Common myeloid progenitor, CD34-positive (primary cell): ENCODE data around the gene SRCIN1.
"Not testable (repeated sequence)": the region's sequence is repeated elsewhere in the genome, so short reads cannot be mapped to it uniquely, and the experiment has no call there.

Experiments
- CTCF ChIA-PET: fragments of 350-600 bp; sonication (Branson Sonifier 250); formaldehyde crosslinking; loops from one replicate; lab custom pipeline; 2021; ENCODE audit warnings: antibody characterized with exemption; lab: Charles Lee
- POLR2A ChIA-PET: fragments of 350-600 bp; sonication (Branson Sonifier 250); formaldehyde crosslinking; loops from one replicate; lab custom pipeline; 2021; ENCODE audit warnings: antibody characterized with exemption; lab: Charles Lee
- DNase-seq, 3 donors: peaks; one replicate each; pipeline versions ENCODE4 v3.0.0 to v3.0.0-alpha.2; 2013
- H3K27ac ChIP-seq, 2 experiments: 1 replicate in 1 of 2; 2 replicates in 1 of 2; pipeline ENCODE4 v1.7.0; 2013; ENCODE audit warnings: inconsistent platforms in 2 of 2, low read length in 2 of 2, mild to moderate bottlenecking in 2 of 2, low read depth in 1 of 2, moderate library complexity in 1 of 2; ENCODE audit not compliant: severe bottlenecking in 2 of 2, insufficient read depth in 1 of 2, poor library complexity in 1 of 2
- H3K27me3 ChIP-seq, 5 experiments: replicated peaks in 2 of 5; 1 replicate in 3 of 5; 2 replicates in 2 of 5; pipeline versions ENCODE4 v1.6.1 to v1.7.0; 2013; ENCODE audit warnings: low read length in 4 of 5, mild to moderate bottlenecking in 2 of 5, moderate library complexity in 2 of 5, inconsistent platforms in 1 of 5; ENCODE audit not compliant: insufficient read depth in 5 of 5, control insufficient read depth in 4 of 5
- H3K36me3 ChIP-seq, 4 experiments: 1 replicate in 2 of 4; 2 replicates in 2 of 4; pipeline versions ENCODE4 v1.6.1 to v1.7.0; 2013; ENCODE audit warnings: low read length in 3 of 4, control low read depth in 1 of 4, mild to moderate bottlenecking in 1 of 4; ENCODE audit not compliant: control insufficient read depth in 4 of 4, insufficient read depth in 4 of 4
- H3K4me1 ChIP-seq, 4 experiments: 1 replicate in 3 of 4; 2 replicates in 1 of 4; pipeline versions ENCODE4 v1.6.1 to v1.7.1; 2013; ENCODE audit warnings: low read length in 3 of 4, mild to moderate bottlenecking in 3 of 4, control low read depth in 1 of 4, inconsistent platforms in 1 of 4, moderate library complexity in 1 of 4; ENCODE audit not compliant: control insufficient read depth in 4 of 4, insufficient read depth in 4 of 4; ENCODE audit errors: control extremely low read depth in 1 of 4
- H3K4me3 ChIP-seq, 7 experiments: 1 replicate in 4 of 7; 2 replicates in 3 of 7; pipeline versions ENCODE4 v1.5.1 to v1.7.0; 2013; ENCODE audit warnings: mild to moderate bottlenecking in 7 of 7, low read length in 6 of 7, moderate library complexity in 6 of 7, inconsistent platforms in 2 of 7, low read depth in 2 of 7, control low read depth in 1 of 7; ENCODE audit not compliant: insufficient read depth in 4 of 7, control insufficient read depth in 1 of 7; ENCODE audit errors: extremely low read depth in 1 of 7
- H3K9me3 ChIP-seq, 5 experiments: 1 replicate in 4 of 5; 2 replicates in 1 of 5; pipeline versions ENCODE4 v1.6.1 to v1.7.1; 2013; ENCODE audit warnings: low read length in 4 of 5, mild to moderate bottlenecking in 2 of 5, inconsistent platforms in 1 of 5, low read depth in 1 of 5, moderate library complexity in 1 of 5; ENCODE audit not compliant: control insufficient read depth in 4 of 5, insufficient read depth in 2 of 5; ENCODE audit errors: control extremely low read depth in 1 of 5
- WGBS: methylation state at CpG from one replicate; pipeline ENCODE4 v1.1.5; 2013; ENCODE audit not compliant: insufficient coverage; 5-methylcytosine and 5-hydroxymethylcytosine counted together

SRCIN1 gene

DNA sequence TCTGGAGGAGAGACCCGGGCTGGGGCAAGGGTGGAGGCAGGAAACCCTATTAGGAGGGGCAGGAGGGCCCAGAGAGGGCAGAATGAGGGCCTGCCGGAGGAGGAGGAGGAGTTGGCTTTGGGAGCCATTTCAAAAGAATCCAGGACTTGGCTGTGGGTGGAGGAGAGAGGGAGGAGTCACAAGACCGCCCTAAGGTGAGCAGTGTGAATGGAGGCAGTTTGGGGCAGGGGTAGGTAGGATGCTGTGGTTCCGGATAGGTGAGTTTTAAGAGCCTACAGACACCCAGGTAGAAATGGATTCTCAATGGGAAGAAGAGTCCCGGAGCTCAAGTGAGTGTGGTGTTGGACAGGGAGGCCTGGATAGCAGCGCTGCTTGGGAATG, 97.2 kb downstream of the SRCIN1 start:
- H3K27ac ChIP-seq, result no peak overlapping the region
- H3K27me3 ChIP-seq, result peaks cover 0 to 41% (median 8%) of the 10 kb centered on the region in 5 experiments
- 94% methylated on average over 6 of the region's 6 CpGs for WGBS
- H3K4me1 ChIP-seq, result peaks cover 0 to 21% (median 10%) of the 10 kb centered on the region in 4 experiments
- CTCF ChIA-PET, result interaction anchor here (0.7 to 2.4 kb wide), 8 partner anchors 13 to 220 kb away, joined by 3 to 8 read pairs (median 4); no protein-coding TSS in a partner anchor
- no peak overlapping the region for H3K4me3 ChIP-seq
- peaks cover 0 to 27% (median 7%) of the 10 kb centered on the region in 4 experiments for H3K36me3 ChIP-seq
- no peaks in the 10 kb centered on the region for H3K9me3 ChIP-seq
- DNase-seq, result no peak
- POLR2A ChIA-PET, result no interaction called here

DNA sequence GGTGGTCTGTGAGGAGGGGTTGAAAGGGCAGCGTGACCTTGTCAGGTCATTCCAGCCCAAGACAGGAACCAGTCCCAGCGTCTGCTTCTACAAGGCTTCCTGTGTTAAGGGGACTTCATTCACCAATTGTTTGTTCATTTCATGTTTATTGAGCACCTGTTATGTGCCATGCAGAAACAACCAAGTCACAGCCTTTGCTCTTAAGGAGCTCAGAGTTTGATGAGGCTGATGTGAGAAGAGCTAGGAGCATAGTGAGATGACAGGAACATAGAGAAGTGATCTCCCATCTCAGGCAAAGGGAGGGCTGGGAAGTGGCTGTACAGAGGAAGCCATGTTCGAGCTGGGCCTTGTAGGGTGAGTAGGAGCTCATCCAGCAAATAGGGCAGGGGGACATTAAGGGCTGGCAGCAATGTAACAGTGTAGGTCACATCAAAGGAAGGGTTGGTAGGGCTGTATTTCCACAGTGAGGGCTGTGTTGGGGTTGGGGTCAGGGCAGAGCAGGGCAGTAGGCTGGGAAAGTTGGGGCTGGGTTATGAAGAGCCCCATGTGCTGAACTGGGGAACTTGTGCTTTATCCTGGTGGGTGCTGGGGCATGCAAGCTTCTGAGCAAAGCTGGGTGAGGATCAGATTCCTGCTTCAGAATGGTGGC, 97.7 kb downstream of the SRCIN1 start:
- no peak for DNase-seq
- Histone ChIP-seq H3K4me1 (peaks cover 0 to 21% (median 10%) of the 10 kb centered on the region in 4 experiments), H3K27ac (no peak overlapping the region), H3K27me3 (peaks cover 0 to 41% (median 8%) of the 10 kb centered on the region in 5 experiments), H3K36me3 (peaks cover 4 to 32% (median 7%) of the 10 kb centered on the region in 4 experiments), H3K9me3 (no peaks in the 10 kb centered on the region), H3K4me3 (no peak overlapping the region)
- CTCF ChIA-PET, result interaction anchor here (0.7 to 2.4 kb wide), 7 partner anchors 12 to 221 kb away, joined by 3 to 8 read pairs (median 3); no protein-coding TSS in a partner anchor
- POLR2A ChIA-PET, result no interaction called here
- 100% methylated on average over 3 of the region's 3 CpGs for WGBS

DNA sequence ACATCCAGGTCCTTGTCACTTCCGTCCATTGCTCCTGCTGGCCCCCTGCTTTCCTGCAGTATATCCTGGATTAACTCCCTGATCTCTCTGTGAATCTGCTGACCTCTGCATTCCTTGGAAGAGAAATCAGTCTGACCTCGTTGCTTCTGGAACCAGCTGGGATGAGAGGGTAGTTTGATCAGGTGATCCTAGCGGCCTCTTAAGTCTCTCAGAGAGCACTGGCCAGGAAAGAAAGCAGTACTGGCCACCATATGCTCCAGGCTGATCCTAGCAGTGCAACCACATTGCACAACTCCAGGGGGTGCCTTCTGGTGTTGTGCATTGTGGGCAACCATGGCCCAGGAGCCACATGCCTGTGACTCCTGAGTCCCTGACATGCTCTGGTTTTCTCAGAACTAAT, 98.3 kb downstream of the SRCIN1 start:
- Histone ChIP-seq H3K9me3 (no peaks in the 10 kb centered on the region), H3K27me3 (peaks cover 0 to 39% (median 8%) of the 10 kb centered on the region in 5 experiments), H3K36me3 (peaks cover 6 to 37% (median 7%) of the 10 kb centered on the region in 4 experiments), H3K27ac (no peak overlapping the region), H3K4me3 (no peak overlapping the region), H3K4me1 (peaks cover 0 to 21% (median 10%) of the 10 kb centered on the region in 4 experiments)
- no peak for DNase-seq
- ChIA-PET POLR2A (no interaction called here), CTCF (interaction anchor here (0.9 to 2.4 kb wide), 5 partner anchors 12 to 169 kb away, joined by 3 to 8 read pairs (median 3); no protein-coding TSS in a partner anchor)
- whole genome bisulfite sequencing, result 94% methylated on average over 3 of the region's 3 CpGs

DNA sequence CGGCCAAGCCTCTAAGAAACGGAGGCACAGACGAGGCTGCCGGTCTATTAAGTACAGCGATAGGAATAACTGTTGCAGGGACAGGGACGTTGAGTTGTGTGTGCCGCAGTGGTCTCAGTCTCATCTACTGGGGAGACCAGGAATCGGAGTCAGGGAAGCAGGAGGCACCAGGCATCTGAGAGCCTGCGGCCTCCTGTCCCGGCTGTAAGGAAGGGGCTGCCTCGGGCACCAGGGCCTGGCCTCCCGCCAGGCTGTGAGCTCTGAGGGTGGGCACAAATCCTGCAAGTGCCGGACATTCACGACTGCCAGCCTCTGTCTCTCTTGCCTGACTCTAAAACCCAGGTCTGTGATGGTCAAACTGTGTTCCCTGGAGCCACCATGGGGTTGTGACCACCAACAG, 101.5 kb downstream of the SRCIN1 start:
- ChIA-PET POLR2A (no interaction called here), CTCF (no interaction called here)
- Histone ChIP-seq H3K27me3 (peaks cover 0 to 13% (median 2%) of the 10 kb centered on the region in 5 experiments), H3K4me3 (no peak overlapping the region), H3K36me3 (peaks cover 6 to 48% (median 11%) of the 10 kb centered on the region in 4 experiments), H3K9me3 (no peaks in the 10 kb centered on the region), H3K4me1 (peaks cover 0 to 1% (median 0%) of the 10 kb centered on the region in 4 experiments), H3K27ac (no peak overlapping the region)
- no peak for DNase-seq
- WGBS, result 98% methylated on average over 10 of the region's 14 CpGs

DNA sequence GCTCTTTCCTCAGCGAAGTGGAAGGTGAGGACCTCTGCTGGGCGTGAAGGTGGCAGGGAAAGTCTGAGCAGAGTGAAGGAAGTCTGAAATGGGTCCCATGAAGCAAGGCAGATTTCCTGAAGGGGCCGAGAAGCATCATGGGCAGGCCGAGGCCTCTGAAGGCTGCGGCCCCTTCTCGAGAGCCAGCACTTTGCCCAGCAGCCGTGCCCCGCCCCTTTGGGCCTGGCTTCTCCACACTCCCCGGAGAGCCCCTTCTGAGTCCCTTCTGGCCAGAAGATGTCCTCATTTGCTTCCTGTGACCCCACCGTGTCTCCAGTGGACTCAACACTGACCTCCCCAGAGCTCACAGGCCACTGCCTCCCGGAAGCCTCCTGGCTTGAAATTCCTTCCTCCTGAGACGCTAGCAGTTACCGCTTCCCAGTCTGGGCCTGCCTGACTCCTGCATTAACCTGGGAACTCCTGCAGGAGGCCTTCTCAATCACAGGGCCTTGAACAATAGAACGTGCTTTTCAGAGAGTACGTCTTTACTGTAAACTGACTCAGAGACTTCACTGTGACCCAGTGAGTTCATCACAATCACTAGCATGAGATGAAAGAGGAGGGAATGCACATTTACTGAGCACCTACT, 102.4 kb downstream of the SRCIN1 start:
- H3K36me3 ChIP-seq, result peaks cover 6 to 47% (median 12%) of the 10 kb centered on the region in 4 experiments
- H3K4me3 ChIP-seq, POLR2A ChIA-PET, H3K4me1 ChIP-seq, H3K9me3 ChIP-seq, CTCF ChIA-PET, H3K27ac ChIP-seq, H3K27me3 ChIP-seq, DNase-seq: not testable (repeated sequence)
- 98% methylated on average over 8 of the region's 15 CpGs for WGBS

DNA sequence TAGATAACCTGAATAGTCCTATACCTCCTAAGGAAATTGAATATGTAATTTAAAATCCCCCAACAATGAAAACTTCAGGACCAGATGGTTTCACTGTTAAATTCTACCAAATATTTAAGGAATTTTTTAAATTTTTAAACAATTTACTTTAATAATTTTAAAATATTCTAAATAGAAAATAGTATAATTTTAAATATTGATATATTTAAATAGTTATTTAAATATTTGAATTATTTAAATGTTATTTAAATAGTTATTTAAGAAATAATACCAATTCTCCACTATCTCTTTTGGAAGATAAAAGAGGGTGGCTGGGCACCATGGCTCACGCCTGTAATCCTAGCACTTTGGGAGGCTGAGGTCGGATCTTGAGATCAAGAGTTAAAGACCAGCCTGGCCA, 104.0 kb downstream of the SRCIN1 start:
- H3K9me3 ChIP-seq, H3K4me3 ChIP-seq, H3K27me3 ChIP-seq, H3K4me1 ChIP-seq, POLR2A ChIA-PET, H3K27ac ChIP-seq, DNase-seq: not testable (repeated sequence)
- CTCF ChIA-PET, result interaction anchor here (1.6 kb wide), 1 partner anchor 61 kb away, joined by 3 read pairs; no protein-coding TSS in a partner anchor
- WGBS, result no CpG with 5 or more reads among the region's 2 CpGs
- H3K36me3 ChIP-seq, result peaks cover 6 to 52% (median 14%) of the 10 kb centered on the region in 4 experiments

DNA sequence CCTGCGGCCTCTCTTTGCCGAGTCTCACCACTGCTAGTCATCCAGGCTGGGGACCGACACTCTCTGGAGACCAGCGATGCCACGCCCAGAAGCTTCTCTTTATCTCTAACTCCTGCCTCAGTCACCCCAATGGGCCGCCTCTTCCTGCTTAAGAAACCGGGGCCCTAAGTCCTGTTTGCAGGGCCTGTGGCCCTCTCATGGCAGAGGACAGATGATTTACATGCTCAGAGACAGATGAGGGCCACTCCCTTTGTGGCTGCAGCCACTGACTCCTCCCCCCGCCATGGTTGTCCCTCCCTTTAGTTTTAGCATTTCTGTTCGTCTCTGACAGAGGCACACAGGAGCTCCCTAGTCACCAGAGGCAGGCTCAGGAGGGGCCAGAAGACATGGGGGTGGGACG, 106.5 kb downstream of the SRCIN1 start:
- DNase-seq, POLR2A ChIA-PET, H3K27me3 ChIP-seq, H3K4me3 ChIP-seq, H3K27ac ChIP-seq, H3K9me3 ChIP-seq, CTCF ChIA-PET, H3K4me1 ChIP-seq: not testable (repeated sequence)
- WGBS, result 96% methylated on average over 4 of the region's 10 CpGs
- peaks cover 0 to 54% (median 10%) of the 10 kb centered on the region in 4 experiments for H3K36me3 ChIP-seq
